ENCODE data around the gene NMRK2. TPM values are rescaled to one million over a fixed set of nuclear protein-coding genes. Genes with fewer than 3 reads are reported as not detected.

NMRK2 gene
- total RNA-seq, 1 experiment from 2014 or later, result 61.9 TPM

- no peak for TF ChIP-seq PRDM15 (CRISPR knock-in tag; IDR thresholded peaks at IDR 0.05)
- no peak for TF ChIP-seq SOX15 (CRISPR knock-in tag; IDR thresholded peaks at IDR 0.05)
- TF ChIP-seq IRF1 (CRISPR knock-in tag; IDR thresholded peaks at IDR 0.05), result no peak
- no peak for TF ChIP-seq KAT7 (CRISPR knock-in tag; IDR thresholded peaks at IDR 0.05; ENCODE audit: borderline replicate concordance)
- TF ChIP-seq ZNF121 (CRISPR knock-in tag; IDR thresholded peaks at IDR 0.05), result no peak
- no peak for TF ChIP-seq STAT6 (CRISPR knock-in tag; conservative IDR thresholded peaks at IDR 0.05; ENCODE audit: low read depth)
- TF ChIP-seq AFF4 (CRISPR knock-in tag; IDR thresholded peaks at IDR 0.05; ENCODE audit: borderline replicate concordance), result no peak
These were observed 1.8 kb upstream of the NMRK2 start (continued) for GRCh38 chr19:3931041-3931440.

GRCh38 chr19:3936506-3937442 is 3.9 kb downstream of the NMRK2 start:
- POLR2A ChIA-PET, result no interaction called here
- ATAC-seq (no peak), DNase-seq (ENCODE audit: low spot score) (no peak)
- Mint-ChIP-seq H3K4me1 (peaks cover 4% of the 10 kb centered on the region), H3K9me3 (no peaks in the 10 kb centered on the region), H3K36me3 (no peaks in the 10 kb centered on the region), H3K27ac (no peak overlapping the region), H3K27me3 (ENCODE audit: low read depth) (no peaks in the 10 kb centered on the region), H3K4me3 (no peak overlapping the region)
- CTCF ChIA-PET, result no interaction called here
- TF ChIP-seq E2F5 (CRISPR knock-in tag; IDR thresholded peaks at IDR 0.05), result no peak
- TF ChIP-seq SP1 (CRISPR knock-in tag; conservative IDR thresholded peaks at IDR 0.05), result no peak
- TF ChIP-seq ZNF317 (CRISPR knock-in tag; IDR thresholded peaks at IDR 0.05; ENCODE audit: borderline replicate concordance, low read depth), result no peak
- TF ChIP-seq ATF6 (CRISPR knock-in tag; IDR thresholded peaks at IDR 0.05), result no peak
- no peak for TF ChIP-seq TEAD4 (CRISPR knock-in tag; IDR thresholded peaks at IDR 0.05)
- no peak for TF ChIP-seq SMAD4 (CRISPR knock-in tag; IDR thresholded peaks at IDR 0.05)
- no peak for TF ChIP-seq ZBTB21 (CRISPR knock-in tag; IDR thresholded peaks at IDR 0.05; ENCODE audit: borderline replicate concordance)
- no peak for TF ChIP-seq ZNF425 (CRISPR knock-in tag; conservative IDR thresholded peaks at IDR 0.05)
- TF ChIP-seq ESRRA (CRISPR knock-in tag; IDR thresholded peaks at IDR 0.05; ENCODE audit: borderline replicate concordance), result no peak
- TF ChIP-seq GRHL2 (CRISPR knock-in tag; IDR thresholded peaks at IDR 0.05; ENCODE audit: insufficient replicate concordance, severe bottlenecking), result no peak
- no peak for TF ChIP-seq SOX15 (CRISPR knock-in tag; IDR thresholded peaks at IDR 0.05)
- no peak for TF ChIP-seq ZNF232 (CRISPR knock-in tag; IDR thresholded peaks at IDR 0.05)
